ENCODE measurements around the gene NFIX. TPM values are rescaled to one million over a fixed set of nuclear protein-coding genes. Genes with fewer than 3 reads are reported as not detected.
A peak's percentile ranks its signal among the peaks of the same experiment; 100 is the strongest.

NFIX gene
- total and polyA plus RNA-seq, 2 of the 13 experiments (the other 11 are each of a cell fraction or from before 2014, with no cell fraction given): 3.4 to 5.4 TPM

- TF ChIP-seq, protein P1, sequence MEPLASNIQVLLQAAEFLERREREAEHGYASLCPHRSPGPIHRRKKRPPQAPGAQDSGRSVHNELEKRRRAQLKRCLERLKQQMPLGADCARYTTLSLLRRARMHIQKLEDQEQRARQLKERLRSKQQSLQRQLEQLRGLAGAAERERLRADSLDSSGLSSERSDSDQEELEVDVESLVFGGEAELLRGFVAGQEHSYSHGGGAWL (CRISPR knock-in tag; IDR thresholded peaks at IDR 0.05): peak; percentile 98
- TF ChIP-seq SALL2 (CRISPR knock-in tag; IDR thresholded peaks at IDR 0.05): peak; percentile 81; the same call in 1 of the 2 replicates
- TF ChIP-seq DR1 (CRISPR knock-in tag; IDR thresholded peaks at IDR 0.05): no peak
- TF ChIP-seq HDAC6 (IDR thresholded peaks at IDR 0.05; ENCODE audit: low read depth, low read length): no peak
- no peak for TF ChIP-seq ZFP62 (CRISPR knock-in tag; IDR thresholded peaks at IDR 0.05)
- TF ChIP-seq, protein P2, sequence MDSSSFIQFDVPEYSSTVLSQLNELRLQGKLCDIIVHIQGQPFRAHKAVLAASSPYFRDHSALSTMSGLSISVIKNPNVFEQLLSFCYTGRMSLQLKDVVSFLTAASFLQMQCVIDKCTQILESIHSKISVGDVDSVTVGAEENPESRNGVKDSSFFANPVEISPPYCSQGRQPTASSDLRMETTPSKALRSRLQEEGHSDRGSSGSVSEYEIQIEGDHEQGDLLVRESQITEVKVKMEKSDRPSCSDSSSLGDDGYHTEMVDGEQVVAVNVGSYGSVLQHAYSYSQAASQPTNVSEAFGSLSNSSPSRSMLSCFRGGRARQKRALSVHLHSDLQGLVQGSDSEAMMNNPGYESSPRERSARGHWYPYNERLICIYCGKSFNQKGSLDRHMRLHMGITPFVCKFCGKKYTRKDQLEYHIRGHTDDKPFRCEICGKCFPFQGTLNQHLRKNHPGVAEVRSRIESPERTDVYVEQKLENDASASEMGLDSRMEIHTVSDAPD (CRISPR knock-in tag; IDR thresholded peaks at IDR 0.05): no peak
- no peak for TF ChIP-seq ATM (IDR thresholded peaks at IDR 0.05; ENCODE audit: borderline replicate concordance)
- TF ChIP-seq, protein P3, sequence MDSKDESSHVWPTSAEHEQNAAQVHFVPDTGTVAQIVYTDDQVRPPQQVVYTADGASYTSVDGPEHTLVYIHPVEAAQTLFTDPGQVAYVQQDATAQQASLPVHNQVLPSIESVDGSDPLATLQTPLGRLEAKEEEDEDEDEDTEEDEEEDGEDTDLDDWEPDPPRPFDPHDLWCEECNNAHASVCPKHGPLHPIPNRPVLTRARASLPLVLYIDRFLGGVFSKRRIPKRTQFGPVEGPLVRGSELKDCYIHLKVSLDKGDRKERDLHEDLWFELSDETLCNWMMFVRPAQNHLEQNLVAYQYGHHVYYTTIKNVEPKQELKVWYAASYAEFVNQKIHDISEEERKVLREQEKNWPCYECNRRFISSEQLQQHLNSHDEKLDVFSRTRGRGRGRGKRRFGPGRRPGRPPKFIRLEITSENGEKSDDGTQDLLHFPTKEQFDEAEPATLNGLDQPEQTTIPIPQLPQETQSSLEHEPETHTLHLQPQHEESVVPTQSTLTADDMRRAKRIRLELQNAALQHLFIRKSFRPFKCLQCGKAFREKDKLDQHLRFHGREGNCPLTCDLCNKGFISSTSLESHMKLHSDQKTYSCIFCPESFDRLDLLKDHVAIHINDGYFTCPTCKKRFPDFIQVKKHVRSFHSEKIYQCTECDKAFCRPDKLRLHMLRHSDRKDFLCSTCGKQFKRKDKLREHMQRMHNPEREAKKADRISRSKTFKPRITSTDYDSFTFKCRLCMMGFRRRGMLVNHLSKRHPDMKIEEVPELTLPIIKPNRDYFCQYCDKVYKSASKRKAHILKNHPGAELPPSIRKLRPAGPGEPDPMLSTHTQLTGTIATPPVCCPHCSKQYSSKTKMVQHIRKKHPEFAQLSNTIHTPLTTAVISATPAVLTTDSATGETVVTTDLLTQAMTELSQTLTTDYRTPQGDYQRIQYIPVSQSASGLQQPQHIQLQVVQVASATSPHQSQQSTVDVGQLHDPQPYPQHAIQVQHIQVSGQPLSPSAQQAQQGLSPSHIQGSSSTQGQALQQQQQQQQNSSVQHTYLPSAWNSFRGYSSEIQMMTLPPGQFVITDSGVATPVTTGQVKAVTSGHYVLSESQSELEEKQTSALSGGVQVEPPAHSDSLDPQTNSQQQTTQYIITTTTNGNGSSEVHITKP (CRISPR knock-in tag; IDR thresholded peaks at IDR 0.05; ENCODE audit: low read depth): no peak
- TF ChIP-seq KDM5B (CRISPR knock-in tag; IDR thresholded peaks at IDR 0.05; ENCODE audit: borderline replicate concordance): peak; percentile 17; the same call in 1 of the 2 replicates
- no peak for TF ChIP-seq CCDC6 (CRISPR knock-in tag; IDR thresholded peaks at IDR 0.05)
- TF ChIP-seq SAFB2 (CRISPR knock-in tag; IDR thresholded peaks at IDR 0.05; ENCODE audit: borderline replicate concordance, low read depth): no peak
- TF ChIP-seq ZNF792 (CRISPR knock-in tag; IDR thresholded peaks at IDR 0.05): no peak
- TF ChIP-seq SMAD1 (CRISPR knock-in tag; IDR thresholded peaks at IDR 0.05; ENCODE audit: borderline replicate concordance, low read depth): peak; percentile 64; the same call in 1 of the 2 replicates
- TF ChIP-seq, protein P4, sequence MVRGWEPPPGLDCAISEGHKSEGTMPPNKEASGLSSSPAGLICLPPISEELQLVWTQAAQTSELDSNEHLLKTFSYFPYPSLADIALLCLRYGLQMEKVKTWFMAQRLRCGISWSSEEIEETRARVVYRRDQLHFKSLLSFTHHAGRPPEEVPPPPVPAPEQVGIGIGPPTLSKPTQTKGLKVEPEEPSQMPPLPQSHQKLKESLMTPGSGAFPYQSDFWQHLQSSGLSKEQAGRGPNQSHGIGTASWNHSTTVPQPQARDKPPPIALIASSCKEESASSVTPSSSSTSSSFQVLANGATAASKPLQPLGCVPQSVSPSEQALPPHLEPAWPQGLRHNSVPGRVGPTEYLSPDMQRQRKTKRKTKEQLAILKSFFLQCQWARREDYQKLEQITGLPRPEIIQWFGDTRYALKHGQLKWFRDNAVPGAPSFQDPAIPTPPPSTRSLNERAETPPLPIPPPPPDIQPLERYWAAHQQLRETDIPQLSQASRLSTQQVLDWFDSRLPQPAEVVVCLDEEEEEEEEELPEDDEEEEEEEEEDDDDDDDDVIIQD (CRISPR knock-in tag; IDR thresholded peaks at IDR 0.05; ENCODE audit: low read depth): 0 out of 2 replicates have a peak, but pooled peaks have one; percentile 15
- peak; percentile 96 for TF ChIP-seq NFYC (CRISPR knock-in tag; IDR thresholded peaks at IDR 0.05)
- no peak; the same call in 1 of the 2 replicates for TF ChIP-seq SP140L (CRISPR knock-in tag; IDR thresholded peaks at IDR 0.05; ENCODE audit: borderline replicate concordance)
- TF ChIP-seq NFE2 (CRISPR knock-in tag; IDR thresholded peaks at IDR 0.05): no peak
- no peak for TF ChIP-seq ZNF800 (CRISPR knock-in tag; IDR thresholded peaks at IDR 0.05)
- 0 out of 2 replicates have a peak, but pooled peaks have one; percentile 33 for TF ChIP-seq ATF1 (CRISPR knock-in tag; IDR thresholded peaks at IDR 0.05)
- TF ChIP-seq ZNF143 (CRISPR knock-in tag; IDR thresholded peaks at IDR 0.05): 0 out of 2 replicates have a peak, but pooled peaks have one; percentile 30
These were observed 121.3 kb downstream of the NFIX start, which contains the start of gene TRMT1 (continued) for GRCh38 chr19:13116282-13117175.
